Measurements from ENCODE around the gene FLYWCH1.
"Not testable (repeated sequence)": the region's sequence is repeated elsewhere in the genome, so short reads cannot be mapped to it uniquely, and the experiment has no call there.

Gene FLYWCH1

DNA sequence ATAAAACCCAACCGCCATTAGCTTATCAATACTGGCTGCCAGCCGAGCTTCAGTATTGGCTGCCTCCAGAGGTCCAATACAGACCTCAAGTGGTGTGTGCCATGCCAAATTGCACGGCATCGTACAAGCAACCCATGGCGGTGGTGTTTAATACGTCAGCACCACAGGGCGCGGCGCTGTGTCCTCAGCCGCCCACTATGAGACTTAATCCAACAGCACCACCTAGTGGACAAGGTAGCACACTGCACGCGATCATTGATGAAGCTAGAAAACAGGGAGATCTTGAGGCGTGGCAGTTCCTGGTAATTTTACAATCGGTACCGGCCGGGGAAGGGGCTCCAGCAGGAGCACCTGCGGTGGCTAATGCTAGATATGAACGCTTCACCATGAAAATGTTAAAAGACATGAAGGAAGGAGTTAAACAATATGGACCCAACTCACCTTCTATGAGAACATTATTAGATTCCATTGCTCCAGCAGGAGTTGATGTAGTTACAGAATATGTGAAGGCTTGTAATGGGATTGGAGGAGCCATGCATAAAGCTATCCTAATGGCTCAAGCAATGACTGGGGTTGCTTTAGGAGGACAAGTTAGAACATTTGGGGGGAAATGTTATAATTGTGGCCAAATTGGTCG, 15.4 kb downstream of the FLYWCH1 start:
- no peak for TF ChIP-seq ZNF274 (IDR thresholded peaks at IDR 0.05; ENCODE audit: low read depth, low read length)
- H3K4me3 ChIP-seq (ENCODE audit: low read length), result no peak overlapping the region

DNA sequence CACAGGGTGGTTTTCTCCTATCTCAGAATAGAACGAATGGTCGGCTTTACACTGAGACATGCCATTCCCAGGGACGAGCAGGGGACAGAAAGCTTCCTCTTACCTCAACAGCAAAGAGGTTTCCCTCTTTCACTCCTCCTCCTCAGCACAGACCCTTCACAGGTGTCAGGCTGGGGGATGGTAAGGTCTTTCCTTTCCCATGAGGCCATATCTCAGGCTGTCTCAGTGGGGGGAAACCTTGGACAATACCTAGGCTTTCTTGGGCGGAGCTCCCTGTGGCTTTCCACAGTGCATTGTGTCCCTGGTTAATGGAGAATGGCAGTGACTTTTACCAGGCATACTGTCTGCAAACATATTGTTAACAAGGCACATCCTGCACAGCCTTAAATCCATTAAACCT, 16.4 kb downstream of the FLYWCH1 start:
- H3K4me3 ChIP-seq (ENCODE audit: low read length), result not testable (repeated sequence)

- H3K4me3 ChIP-seq (ENCODE audit: low read length), result no peak overlapping the region
- no peak for TF ChIP-seq ZNF274 (IDR thresholded peaks at IDR 0.05; ENCODE audit: low read depth, low read length)
Measured at GRCh38 chr16:2928796-2929195, 17.1 kb downstream of the FLYWCH1 start.

DNA sequence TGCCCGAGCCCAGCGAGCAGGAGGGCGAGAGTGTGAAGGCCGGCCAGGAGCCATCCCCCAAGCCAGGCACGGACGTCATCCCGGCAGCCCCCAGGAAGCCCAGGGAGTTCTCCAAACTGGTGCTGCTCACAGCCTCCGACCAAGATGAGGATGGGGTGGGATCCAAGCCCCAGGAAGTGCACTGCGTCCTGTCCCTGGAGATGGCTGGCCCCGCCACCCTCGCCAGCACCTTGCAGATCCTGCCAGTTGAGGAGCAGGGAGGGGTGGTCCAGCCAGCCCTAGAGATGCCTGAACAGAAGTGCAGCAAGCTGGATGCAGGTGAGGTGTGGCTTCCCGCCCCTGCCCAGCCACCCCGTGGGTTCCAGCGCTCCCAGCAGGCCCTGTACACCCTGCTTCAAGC, 18.0 kb downstream of the FLYWCH1 start:
- no peak for TF ChIP-seq ZNF274 (IDR thresholded peaks at IDR 0.05; ENCODE audit: low read depth, low read length)
- H3K4me3 ChIP-seq (ENCODE audit: low read length), result no peak overlapping the region

DNA sequence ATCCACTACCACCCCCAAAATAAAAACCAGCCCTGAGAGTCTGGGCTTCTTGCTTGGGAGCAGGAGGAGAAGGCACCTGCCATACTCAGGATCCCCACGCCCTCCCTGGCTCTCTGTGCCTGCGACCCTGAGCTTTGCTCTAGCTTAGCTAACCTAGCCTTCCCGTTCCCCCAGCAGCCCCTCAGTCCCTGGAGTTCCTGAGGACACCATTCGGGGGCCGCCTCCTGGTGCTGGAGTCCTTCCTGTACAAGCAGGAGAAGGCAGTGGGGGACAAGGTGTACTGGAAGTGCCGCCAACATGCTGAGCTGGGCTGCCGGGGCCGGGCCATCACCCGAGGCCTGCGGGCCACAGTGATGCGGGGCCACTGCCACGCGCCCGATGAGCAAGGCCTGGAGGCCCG, 18.5 kb downstream of the FLYWCH1 start:
- no peak overlapping the region for H3K4me3 ChIP-seq (ENCODE audit: low read length)
- TF ChIP-seq ZNF274 (IDR thresholded peaks at IDR 0.05; ENCODE audit: low read depth, low read length), result no peak

GRCh38 chr16:2931231-2931914, 19.6 kb downstream of the FLYWCH1 start:
- H3K4me3 ChIP-seq (ENCODE audit: low read length), result not testable (repeated sequence)

DNA sequence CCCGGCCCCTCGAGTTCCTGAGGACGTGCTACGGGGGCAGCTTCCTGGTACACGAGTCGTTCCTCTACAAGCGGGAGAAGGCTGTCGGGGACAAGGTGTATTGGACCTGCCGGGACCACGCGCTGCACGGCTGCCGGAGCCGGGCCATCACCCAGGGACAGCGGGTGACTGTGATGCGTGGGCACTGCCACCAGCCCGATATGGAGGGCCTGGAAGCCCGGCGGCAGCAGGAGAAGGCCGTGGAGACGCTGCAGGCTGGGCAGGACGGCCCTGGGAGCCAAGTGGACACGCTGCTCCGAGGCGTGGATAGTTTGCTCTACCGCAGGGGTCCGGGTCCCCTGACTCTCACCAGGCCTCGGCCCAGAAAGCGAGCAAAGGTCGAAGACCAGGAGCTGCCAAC, 21.4 kb downstream of the FLYWCH1 start:
- no peak overlapping the region for H3K4me3 ChIP-seq (ENCODE audit: low read length)
- no peak for TF ChIP-seq ZNF274 (IDR thresholded peaks at IDR 0.05; ENCODE audit: low read depth, low read length)

- no peak for TF ChIP-seq ZNF274 (IDR thresholded peaks at IDR 0.05; ENCODE audit: low read depth, low read length)
- H3K4me3 ChIP-seq (ENCODE audit: low read length), result no peak overlapping the region
Measured at GRCh38 chr16:2933701-2934100, 22.0 kb downstream of the FLYWCH1 start.

- no peak for TF ChIP-seq ZNF274 (IDR thresholded peaks at IDR 0.05; ENCODE audit: low read depth, low read length)
- no peak overlapping the region for H3K4me3 ChIP-seq (ENCODE audit: low read length)
Measured at GRCh38 chr16:2934450-2934849, 22.7 kb downstream of the FLYWCH1 start.

GRCh38 chr16:2936436-2937011, 24.8 kb downstream of the FLYWCH1 start:
- TF ChIP-seq ZNF274 (IDR thresholded peaks at IDR 0.05; ENCODE audit: low read depth, low read length), result no peak
- H3K4me3 ChIP-seq (ENCODE audit: low read length), result no peak overlapping the region

DNA sequence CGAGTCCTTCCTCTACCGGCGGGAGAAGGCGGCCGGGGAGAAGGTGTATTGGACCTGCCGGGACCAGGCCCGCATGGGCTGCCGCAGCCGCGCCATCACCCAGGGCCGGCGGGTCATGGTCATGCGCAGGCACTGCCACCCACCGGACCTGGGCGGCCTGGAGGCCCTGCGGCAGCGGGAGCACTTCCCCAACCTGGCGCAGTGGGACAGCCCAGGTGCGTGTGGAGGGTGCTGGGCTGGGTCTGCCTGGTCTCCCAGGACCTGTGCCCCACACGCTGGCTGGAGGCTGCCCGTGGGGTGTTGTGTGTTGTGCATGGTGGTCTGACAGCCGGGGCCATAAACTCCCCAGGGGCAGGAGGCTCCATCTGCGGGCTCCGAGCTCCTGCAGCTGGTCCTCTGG, 25.4 kb downstream of the FLYWCH1 start:
- no peak overlapping the region for H3K4me3 ChIP-seq (ENCODE audit: low read length)
- no peak for TF ChIP-seq ZNF274 (IDR thresholded peaks at IDR 0.05; ENCODE audit: low read depth, low read length)

GRCh38 chr16:2938206-2938605, 26.5 kb downstream of the FLYWCH1 start:
- no peak for TF ChIP-seq ZNF274 (IDR thresholded peaks at IDR 0.05; ENCODE audit: low read depth, low read length)
- no peak overlapping the region for H3K4me3 ChIP-seq (ENCODE audit: low read length)

- no peak for TF ChIP-seq ZNF274 (IDR thresholded peaks at IDR 0.05; ENCODE audit: low read depth, low read length)
- H3K4me3 ChIP-seq (ENCODE audit: low read length), result no peak overlapping the region
Measured at GRCh38 chr16:2939968-2940367, 28.2 kb downstream of the FLYWCH1 start.

GRCh38 chr16:2942045-2942444, 30.3 kb downstream of the FLYWCH1 start:
- no peak overlapping the region for H3K4me3 ChIP-seq (ENCODE audit: low read length)
- no peak for TF ChIP-seq ZNF274 (IDR thresholded peaks at IDR 0.05; ENCODE audit: low read depth, low read length)

DNA sequence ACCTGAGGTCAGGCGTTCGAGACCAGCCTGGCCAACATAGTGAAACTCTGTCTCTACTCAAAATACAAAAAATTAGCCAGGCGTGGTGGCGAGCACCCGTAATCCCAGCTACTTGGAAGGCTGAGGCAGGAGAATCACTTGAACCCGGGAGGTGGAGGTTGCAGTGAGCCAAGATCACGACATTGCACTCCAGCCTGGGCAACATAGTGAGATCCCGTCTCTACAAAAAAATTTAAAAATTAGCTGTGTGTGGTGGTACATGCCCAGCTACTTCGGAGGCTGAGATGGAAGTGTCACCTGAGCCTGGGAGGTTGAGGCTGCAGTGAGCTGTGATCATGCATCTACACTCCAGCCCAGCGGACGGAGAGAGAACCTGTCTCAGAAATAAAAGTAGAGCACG, 32.0 kb downstream of the FLYWCH1 start:
- not testable (repeated sequence) for H3K4me3 ChIP-seq (ENCODE audit: low read length)

DNA sequence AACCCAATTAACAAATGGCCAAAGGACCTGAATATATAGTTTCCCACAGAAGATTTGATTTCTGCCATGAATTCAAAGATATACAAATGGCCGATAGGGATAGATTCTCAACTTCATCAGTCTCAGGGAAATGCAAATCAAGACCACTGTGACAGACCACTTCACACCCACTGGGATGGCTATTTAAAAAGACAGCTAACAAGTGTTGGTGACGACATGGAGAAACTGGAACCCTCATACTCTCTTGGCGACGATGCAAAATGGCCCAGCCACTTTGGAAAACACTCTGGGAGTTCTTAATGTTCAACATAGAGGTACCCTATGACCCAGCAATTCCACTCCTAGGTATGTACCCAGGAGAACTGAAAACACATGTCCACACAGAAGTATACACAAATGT, 34.9 kb downstream of the FLYWCH1 start:
- H3K4me3 ChIP-seq (ENCODE audit: low read length), result no peak overlapping the region
- TF ChIP-seq ZNF274 (IDR thresholded peaks at IDR 0.05; ENCODE audit: low read depth, low read length), result no peak
